GM19397 (cell line): ENCODE results near the gene MOSPD3.

Experiments
- ATAC-seq: cut with Tn5 transposase; IDR thresholded peaks from one replicate; pipeline ENCODE4 v1.9.1; 2021; ENCODE audit warnings: mild to moderate bottlenecking, moderate library complexity; ENCODE audit not compliant: unreplicated experiment

MOSPD3 gene

DNA sequence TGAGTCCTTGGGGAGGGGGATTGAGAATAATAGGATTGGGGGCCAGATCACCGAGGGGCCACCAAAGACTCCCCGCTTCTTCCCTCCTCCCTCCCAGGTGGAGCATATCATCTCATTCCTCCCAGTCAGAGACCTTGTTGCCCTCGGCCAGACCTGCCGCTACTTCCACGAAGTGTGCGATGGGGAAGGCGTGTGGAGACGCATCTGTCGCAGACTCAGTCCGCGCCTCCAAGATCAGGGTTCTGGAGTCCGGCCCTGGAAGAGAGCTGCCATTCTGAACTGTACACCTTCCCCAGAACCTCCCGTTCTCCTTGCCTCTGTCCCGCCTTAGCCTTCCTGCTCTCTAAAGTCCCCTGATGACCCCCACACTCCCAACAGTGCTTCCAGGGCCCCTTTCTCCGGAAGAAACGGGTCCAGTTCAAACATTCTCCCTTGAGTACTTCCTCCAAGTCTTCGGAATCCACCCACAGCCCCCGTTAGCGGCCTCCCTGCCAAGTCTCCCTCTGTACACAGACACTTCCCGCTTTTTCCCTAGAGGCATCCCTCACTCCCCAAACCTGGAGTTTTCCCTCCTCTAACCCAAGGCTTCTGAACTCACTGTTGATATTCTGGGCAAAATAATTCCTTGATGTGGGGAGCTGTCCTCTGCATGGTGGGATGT lies 22.1 kb upstream of the MOSPD3 start:
- ATAC-seq: no peak

DNA sequence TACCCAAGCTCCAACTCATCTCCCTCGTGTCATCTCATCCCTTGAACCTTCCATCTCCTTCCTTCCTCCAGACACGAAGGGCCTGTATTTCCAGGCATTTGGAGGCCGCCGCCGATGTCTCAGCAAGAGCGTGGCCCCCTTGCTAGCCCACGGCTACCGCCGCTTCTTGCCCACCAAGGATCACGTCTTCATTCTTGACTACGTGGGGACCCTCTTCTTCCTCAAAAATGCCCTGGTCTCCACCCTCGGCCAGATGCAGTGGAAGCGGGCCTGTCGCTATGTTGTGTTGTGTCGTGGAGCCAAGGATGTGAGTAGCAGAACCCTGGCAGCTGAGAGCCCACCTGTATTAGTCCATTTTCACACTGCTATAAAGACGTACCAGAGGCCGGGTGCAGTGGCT lies 20.7 kb upstream of the MOSPD3 start:
- no peak for ATAC-seq

DNA sequence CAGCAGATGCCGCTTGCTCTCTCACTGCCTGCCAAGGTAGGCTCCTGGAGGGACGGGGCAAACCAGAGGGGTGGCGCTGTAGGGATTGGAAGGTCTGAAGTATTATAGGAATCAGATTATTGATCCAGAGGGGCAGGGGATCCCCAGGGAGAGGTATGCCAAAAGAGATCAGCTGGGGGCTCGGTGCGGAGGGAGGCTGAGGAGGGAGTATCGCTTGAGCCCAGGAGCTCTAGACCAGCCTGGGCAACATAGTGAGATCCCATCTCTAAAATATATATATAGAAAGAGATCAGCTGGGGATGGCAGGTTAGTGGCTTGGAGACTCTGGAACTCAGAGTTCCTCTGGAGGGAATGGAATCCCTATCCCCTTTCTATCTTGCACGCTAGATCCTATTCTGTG lies 17.2 kb upstream of the MOSPD3 start:
- no peak for ATAC-seq

DNA sequence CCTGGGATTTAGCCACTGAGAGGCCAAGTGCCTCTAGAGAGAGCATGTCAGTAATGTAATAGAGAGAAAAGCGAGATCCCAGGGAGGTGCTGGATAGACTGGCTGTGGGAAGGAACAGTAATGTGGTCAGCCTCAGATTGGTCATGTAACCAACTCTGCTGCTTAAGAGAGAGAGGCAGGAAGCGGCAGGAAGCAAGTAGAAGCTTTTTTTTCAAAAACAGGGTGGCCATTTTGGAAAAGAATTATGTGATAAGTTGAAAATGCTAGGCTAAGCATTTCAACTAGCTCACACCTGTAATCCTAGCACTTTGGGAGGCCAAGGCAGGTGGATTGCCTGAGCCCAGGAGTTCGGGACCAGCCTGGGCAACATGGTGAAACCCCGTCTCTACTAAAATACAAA lies 13.9 kb upstream of the MOSPD3 start:
- ATAC-seq: no peak

DNA sequence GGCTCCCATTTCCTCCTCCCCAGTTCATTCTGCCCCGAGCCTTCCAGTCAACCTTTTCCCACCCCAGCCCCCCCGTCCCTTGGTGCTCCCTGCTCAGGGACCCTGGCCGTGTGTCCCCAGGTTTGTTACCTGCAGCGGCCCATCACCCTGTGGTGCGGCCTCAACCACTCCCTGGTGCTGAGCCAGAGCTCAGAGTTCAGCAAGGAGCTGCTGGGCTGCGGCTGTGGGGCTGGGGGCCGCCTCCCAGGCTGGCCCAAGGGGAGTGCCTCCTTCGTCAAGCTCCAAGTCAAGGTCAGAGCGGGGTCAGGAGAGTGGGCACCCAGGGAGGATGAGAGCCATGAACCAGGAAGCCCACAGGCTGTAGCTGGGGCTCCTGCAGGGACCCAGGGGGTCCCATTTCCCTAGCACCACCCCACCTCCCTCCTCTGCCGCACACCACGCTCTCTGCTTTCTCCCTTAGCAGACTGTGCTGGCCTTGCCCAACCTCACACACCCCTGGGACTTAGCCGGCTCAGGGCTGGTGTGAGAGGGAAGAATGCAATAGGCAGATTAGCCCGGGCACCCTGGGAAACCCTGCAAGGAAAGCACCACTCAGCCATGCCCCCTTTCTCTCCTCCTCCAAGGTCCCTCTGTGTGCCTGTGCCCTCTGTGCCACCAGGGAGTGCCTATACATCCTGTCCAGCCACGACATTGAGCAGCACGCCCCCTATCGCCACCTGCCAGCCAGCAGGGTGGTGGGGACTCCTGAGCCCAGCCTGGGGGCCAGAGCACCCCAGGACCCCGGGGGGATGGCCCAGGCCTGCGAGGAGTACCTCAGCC lies 12.2 kb upstream of the MOSPD3 start:
- no peak for ATAC-seq

DNA sequence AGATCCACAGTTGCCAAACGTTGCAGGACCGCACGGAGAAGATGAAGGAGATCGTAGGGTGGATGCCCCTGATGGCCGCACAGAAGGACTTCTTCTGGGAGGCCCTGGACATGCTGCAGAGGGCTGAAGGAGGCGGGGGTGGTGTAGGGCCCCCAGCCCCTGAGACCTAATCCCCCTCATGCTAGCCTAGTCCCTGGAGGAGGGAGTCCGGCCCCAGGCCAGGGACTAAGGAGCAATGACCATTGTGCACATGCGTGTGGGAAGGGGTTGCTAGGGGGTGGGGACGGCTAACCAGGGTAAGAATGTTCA lies 11.7 kb upstream of the MOSPD3 start:
- ATAC-seq: no peak

DNA sequence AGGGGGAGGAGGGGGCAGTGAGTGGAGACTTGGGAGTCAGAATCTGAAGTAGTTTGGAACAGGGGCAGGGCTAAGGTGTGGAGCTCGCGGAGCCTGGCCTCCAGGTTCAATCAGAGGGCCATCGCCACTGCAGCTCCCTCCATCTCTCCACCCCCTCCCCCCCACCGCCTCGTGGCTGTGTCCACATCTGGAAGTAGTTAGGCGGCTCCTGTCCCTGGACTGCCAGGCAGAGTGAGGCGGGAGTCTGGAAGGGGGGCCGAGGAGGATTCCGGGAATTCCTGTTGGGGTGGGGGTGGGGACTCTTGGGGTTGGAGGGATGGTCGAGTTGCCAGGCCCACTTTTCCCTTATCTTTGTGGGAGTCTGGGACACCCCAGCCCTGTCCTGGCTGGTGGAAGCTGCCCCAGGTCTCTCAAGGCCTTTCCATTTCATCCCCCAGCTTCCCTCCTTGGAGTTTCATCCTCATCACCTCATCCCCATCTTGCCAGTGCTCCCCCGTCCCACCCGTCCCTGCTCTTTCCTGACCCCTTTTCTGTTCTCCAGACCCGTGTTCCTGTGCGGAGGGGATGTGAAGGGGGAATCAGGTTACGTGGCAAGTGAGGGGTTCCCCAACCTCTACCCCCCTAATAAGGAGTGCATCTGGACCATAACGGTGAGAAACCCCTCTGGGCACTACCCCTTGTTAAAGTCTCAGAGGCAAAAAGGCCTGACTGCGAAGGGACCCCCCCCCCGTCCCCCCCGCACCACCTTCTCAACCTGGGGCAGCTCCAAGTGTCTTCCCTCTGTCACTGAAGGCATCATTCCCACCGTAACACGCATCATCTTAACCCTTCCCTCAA lies 9.2 kb upstream of the MOSPD3 start:
- ATAC-seq: no peak

DNA sequence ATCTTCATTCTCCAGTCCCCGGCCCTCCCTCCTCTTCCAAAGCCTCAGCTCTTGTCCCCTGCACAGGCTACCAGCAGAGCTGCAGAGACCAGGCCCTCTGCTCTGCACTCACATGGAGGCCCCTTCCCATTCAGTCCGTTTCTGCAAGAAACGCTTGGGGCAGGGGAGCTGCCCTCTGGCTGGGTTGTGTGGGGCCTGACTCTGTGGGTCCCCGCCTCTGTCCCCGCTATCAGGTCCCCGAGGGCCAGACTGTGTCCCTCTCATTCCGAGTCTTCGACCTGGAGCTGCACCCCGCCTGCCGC lies 8.7 kb upstream of the MOSPD3 start:
- ATAC-seq: no peak

DNA sequence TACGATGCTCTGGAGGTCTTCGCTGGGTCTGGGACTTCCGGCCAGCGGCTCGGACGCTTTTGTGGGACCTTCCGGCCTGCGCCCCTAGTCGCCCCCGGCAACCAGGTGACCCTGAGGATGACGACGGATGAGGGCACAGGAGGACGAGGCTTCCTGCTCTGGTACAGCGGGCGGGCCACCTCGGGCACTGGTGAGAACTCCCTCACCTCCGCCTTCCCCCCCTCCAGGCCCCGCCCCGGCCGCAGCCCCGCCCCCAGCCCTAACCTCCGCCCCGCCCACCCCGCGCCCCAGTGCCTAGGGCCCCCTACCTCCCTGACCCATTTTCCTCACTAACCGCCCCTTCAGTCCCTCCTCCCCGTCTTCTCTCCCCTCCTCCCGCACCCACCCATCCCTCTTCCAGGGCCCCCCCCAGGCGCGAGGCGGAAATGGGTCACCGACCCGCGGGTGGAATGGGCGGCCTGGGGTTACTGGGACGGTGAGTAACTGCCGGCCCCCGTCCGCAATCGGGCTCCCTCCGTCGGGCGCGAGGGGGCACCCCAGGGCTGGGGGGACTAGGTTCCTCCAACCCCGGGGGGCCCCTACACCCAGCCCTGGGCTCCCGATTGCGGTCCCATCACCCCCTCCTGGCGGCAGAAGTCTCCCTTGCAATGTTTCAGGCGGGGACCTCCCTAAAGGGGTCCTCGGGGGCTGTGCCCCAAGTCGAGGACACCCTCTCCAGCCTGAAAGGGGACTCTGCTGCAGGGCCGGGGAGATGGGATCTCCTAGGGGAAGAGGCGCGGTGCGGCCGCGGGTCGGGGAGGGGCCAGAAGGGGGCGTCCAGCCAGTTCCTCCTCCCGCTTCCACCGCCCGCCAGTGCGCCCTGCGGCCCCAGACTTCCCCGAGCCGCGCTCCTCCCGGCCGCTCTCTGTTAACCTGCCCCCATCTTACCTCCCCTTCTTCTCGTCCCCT lies 8.0 kb upstream of the MOSPD3 start:
- peak; percentile 61 for ATAC-seq

DNA sequence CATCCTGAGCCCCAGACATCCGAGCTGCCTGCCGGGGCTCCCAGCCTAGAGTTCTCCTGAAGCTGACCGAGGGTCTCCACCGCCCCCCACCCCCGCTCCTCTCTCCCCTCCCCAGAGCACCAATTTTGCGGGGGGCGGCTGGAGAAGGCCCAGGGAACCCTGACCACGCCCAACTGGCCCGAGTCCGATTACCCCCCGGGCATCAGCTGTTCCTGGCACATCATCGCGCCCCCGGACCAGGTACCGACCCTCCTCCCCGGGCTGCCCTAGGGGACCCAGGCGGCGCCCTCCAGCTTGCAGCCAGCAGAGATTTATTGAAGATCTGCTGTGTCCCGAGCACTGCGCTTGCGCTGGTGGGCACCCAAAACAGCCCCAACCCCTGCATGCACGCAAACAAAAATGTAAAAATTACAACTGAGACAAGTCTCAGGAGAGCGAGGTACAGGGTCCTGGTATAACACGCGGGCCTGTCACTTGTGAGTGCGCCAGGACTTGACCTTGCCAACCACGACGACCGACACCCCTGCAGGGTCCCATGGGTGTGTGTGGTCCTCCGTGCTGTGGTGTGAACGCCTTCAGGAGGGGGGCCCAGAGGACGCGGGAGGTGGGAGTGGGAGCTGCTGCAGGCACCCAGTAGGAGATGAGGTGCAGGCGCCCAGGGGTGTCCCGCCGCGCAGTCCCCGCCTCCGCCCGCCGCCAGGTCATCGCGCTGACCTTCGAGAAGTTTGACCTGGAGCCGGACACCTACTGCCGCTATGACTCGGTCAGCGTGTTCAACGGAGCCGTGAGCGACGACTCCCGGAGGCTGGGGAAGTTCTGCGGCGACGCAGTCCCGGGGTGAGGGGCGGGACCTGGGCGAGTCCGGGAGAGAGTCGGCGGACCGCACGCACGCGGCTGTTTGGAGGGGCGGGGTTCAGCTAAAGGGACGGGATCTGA lies 7.1 kb upstream of the MOSPD3 start:
- no peak for ATAC-seq

DNA sequence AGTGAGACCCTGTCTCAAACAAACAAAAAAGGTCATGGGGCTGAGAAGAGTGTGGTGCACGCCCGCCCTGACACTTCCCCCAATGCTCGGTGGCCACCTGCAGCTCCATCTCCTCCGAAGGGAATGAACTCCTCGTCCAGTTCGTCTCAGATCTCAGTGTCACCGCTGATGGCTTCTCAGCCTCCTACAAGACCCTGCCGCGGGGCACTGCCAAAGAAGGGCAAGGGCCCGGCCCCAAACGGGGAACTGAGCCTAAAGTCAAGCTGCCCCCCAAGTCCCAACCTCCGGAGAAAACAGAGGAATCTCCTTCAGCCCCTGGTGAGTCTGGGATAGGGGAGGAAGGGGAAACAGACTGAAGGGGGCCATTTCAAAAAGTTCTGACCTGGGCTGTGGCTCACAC lies 6.0 kb upstream of the MOSPD3 start:
- no peak for ATAC-seq

DNA sequence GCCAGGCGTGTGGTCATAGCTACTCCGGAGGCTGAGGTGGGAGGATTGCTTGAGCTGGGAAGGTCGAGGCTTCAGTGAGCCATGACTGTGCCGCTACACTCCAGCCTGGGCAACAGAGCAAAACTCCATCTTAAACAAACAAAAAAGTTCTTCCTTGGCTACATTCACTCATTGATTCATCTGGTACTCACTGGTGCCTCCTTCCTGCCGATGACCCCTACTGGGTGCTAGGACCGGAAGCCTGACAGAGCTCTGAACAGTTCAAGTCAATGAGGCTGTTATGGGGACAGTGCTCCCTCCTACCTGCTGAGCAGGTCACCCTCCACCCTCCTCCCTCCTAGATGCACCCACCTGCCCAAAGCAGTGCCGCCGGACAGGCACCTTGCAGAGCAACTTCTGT lies 5.2 kb upstream of the MOSPD3 start:
- no peak for ATAC-seq

DNA sequence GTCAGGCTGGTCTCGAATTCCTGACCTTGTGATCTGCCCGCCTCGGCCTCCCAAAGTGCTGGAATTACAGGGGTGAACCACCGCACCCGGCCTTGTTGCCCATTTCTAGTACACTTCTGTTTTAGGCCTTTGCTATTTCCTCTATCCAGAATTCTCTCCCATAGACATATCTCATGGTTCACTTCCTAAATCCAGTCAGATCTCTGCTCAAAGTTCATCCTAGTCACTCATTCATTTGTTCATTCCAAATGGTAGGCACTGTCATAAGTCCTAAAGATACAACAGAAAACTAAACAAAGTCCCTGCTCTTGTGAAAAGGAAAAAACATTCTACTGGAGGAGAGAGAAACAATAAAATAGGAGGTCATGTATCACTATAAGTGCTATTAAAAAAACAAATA lies 2.4 kb upstream of the MOSPD3 start:
- no peak for ATAC-seq

DNA sequence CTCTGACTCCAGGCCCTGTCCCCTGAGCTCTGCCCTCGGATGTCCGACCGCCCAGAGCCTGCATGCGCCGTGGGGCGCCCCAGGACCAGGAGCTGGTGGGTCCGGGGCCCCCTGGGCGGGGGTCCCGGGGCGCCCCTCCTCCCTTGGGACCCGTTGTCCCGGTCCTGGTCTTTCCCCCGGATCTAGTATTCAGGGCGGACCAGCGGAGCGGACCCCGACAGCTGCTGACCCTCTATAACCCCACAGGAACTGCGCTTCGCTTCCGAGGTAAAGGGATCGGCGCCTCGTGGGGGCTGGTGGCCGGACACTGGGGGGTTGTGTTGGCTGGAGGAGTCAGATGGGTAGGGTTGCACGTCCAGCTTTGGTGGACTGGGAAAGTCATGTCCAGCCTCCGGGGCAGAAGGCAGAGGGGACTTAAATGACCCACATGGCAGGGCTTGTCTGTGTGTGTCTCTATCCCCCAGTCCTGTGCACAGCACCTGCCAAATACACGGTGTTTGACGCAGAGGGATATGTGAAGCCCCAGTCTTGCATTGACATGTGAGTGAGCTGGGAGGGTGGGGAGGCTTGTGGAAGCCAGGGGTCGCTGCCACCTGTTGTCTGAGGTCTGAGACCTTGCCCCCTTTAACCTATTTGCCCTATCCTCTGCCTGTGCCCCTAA lies 520 bp downstream of the MOSPD3 start:
- ATAC-seq: peak; percentile 4

DNA sequence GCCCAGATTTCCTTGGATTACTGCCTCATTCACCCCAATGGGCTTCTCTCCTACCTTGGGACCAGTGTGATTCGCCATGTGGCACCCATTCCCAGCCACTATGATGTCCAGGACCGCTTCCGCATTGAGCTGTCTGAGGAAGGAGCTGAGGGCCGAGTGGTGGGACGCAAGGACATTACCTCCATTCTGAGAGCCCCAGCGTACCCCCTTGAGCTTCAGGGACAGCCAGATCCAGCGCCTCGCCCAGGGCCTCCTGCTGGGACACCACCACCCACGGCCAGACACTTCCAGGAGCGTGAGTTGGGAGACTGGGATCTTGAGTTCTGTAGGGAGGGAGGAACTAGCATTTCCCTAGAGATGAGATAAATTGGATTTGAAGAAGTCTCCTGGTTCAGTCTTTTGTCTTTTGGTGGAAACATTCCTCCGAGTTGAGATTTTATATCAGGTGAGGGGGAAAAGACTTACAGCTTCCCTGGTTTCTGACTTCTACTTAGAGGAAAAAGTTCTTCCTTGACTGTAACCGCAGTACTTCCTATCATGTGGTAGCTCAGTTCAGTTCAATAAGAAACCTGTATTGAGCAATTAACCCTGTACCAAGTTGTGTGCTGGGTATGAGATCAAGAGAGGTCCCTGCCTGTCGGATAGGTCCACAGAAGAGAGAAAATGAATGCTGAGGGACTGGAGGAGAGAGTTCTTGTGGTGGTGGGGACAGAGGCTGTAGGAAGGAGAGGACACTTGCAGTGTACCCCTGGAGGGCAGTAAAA lies 1.3 kb downstream of the MOSPD3 start:
- no peak for ATAC-seq

DNA sequence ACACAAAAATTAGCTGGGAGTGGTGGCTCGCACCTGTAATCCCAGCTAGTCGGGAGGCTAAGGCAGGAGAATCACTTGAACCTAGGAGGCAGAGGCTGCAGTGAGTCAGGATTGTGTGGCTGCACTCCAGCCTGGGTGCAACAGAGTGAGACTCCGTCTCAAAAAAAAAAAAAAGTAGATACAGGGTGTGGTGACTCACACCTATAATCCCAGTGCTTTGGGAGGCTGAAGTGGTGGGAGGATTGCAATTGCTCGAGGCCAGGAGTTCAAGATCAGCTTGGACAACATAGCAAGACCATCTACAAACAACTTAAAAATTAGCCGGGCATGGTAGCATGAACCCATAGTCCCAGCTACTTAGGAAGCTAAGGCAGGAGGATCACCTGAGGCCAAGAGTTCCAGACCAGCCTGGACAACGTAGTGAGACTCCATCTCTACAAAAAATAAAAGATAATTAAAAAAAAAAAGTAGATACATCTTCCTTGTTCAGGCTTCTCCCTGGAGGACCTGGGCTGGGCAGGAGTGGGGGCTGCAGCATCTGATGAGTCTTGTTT lies 2.0 kb downstream of the MOSPD3 start:
- ATAC-seq: no peak

DNA sequence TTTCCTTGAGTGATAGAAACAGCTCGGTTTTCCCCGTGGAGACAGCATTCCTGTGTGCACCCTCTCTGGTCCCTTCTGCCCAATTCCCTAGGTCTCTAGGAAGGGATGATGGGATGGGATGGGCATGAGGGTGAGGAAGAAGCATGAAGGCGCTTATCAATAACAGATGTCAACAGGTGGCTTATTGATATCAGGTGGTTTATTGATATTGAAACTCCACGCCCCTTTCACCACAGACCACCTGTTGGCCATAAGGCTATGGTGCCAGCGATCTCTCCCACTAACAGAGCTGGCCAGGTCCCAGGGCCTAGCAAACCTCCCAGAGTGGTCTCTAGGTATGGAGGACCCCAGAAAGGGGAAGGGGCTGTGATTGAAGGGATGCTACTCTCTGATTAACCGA lies 7.9 kb downstream of the MOSPD3 start:
- ATAC-seq: no peak

DNA sequence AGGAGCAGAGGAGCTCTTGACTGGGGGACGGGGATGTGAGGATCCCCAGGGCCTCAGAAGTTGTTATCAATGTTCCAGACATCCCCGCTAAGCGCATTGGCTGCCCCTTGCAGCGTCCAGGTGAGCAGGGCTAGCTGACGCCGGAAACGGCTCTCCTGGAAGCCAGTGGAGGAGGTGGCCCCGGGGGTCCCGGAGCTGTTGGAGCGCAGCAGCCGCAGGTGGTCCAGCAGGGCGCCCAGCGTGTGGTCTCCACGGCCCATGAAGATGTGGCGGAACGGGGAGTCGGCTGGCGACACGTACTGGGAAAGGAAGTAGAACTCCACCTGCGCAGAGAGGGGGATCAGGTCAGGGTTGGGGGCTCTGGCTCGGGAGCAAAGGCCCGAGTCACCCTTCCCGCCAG lies 8.5 kb downstream of the MOSPD3 start:
- no peak for ATAC-seq
